ENCODE measurements around the gene DHCR7. TPM values are rescaled to one million over a fixed set of nuclear protein-coding genes. Genes with fewer than 3 reads are reported as not detected.

The DHCR7 gene
- total and polyA plus RNA-seq, 9 donors: 25.3 to 264 (median 51.1) TPM

GRCh38 chr11:71387200-71387599 lies 61.0 kb downstream of the DHCR7 start:
- 80 to 82% (median 82%) methylated on average over 3 of the region's 3 CpGs for WGBS, 3 donors
- Histone ChIP-seq H3K36me3 (no peaks in the 10 kb centered on the region), H3K4me3 (no peak overlapping the region), H3K27ac (no peak overlapping the region), H3K27me3 (no peaks in the 10 kb centered on the region), H3K4me1 (ENCODE audit: insufficient read depth) (peaks cover 3% of the 10 kb centered on the region), H3K9me3 (no peaks in the 10 kb centered on the region)
- no peak for DNase-seq
- intact Hi-C loops (cut with DNase I): no loop called here
- TF ChIP-seq POLR2A (IDR thresholded peaks at IDR 0.05) (no peak), EP300 (IDR thresholded peaks at IDR 0.05) (no peak), CTCF (IDR thresholded peaks at IDR 0.05) (no peak)

- intact Hi-C loops (cut with DNase I): no loop called here
- H3K36me3 ChIP-seq: no peaks in the 10 kb centered on the region
- H3K27me3 ChIP-seq: no peaks in the 10 kb centered on the region
- no peak overlapping the region for H3K4me3 ChIP-seq
- H3K4me1 ChIP-seq (ENCODE audit: insufficient read depth): no peaks in the 10 kb centered on the region
- no peaks in the 10 kb centered on the region for H3K9me3 ChIP-seq
- no peak for DNase-seq
- 26 to 47% (median 44%) methylated on average over 4 of the region's 4 CpGs for WGBS, 3 donors
- TF ChIP-seq EP300 (IDR thresholded peaks at IDR 0.05) (no peak), POLR2A (IDR thresholded peaks at IDR 0.05) (no peak), CTCF (IDR thresholded peaks at IDR 0.05) (no peak)
- no peak overlapping the region for H3K27ac ChIP-seq
Observed at GRCh38 chr11:71386202-71386601, 62.0 kb downstream of the DHCR7 start.

GRCh38 chr11:71385091-71385490 lies 63.1 kb downstream of the DHCR7 start:
- intact Hi-C loops (cut with DNase I): no loop called here
- H3K27me3 ChIP-seq: no peaks in the 10 kb centered on the region
- no peaks in the 10 kb centered on the region for H3K9me3 ChIP-seq
- H3K4me1 ChIP-seq (ENCODE audit: insufficient read depth): no peaks in the 10 kb centered on the region
- no peak overlapping the region for H3K27ac ChIP-seq
- H3K36me3 ChIP-seq: no peaks in the 10 kb centered on the region
- no peak overlapping the region for H3K4me3 ChIP-seq
- no peak for DNase-seq
- TF ChIP-seq EP300 (IDR thresholded peaks at IDR 0.05) (no peak), CTCF (IDR thresholded peaks at IDR 0.05) (no peak), POLR2A (IDR thresholded peaks at IDR 0.05) (no peak)
- 81 to 86% (median 83%) methylated on average over 6 of the region's 6 CpGs for WGBS, 3 donors

- intact Hi-C loops (cut with DNase I): no loop called here
- H3K9me3 ChIP-seq: no peaks in the 10 kb centered on the region
- no peak overlapping the region for H3K27ac ChIP-seq
- no peak for DNase-seq
- H3K4me1 ChIP-seq (ENCODE audit: insufficient read depth): no peaks in the 10 kb centered on the region
- TF ChIP-seq POLR2A (IDR thresholded peaks at IDR 0.05) (no peak), EP300 (IDR thresholded peaks at IDR 0.05) (no peak), CTCF (IDR thresholded peaks at IDR 0.05) (no peak)
- 49 to 53% (median 52%) methylated on average over 8 of the region's 8 CpGs for WGBS, 3 donors
- H3K27me3 ChIP-seq: no peaks in the 10 kb centered on the region
- H3K4me3 ChIP-seq: no peak overlapping the region
- H3K36me3 ChIP-seq: no peaks in the 10 kb centered on the region
Observed at GRCh38 chr11:71384561-71384960, 63.6 kb downstream of the DHCR7 start.

Small RNAs within 50 kb of the gene (microRNA-seq; reads per million reads assigned to microRNA genes)
- gene MIR6754: 0 reads per million in 3 donors

Small RNAs within 50 kb of the gene (small RNA-seq; reads per million reads assigned to genes)
- not detected for gene MIR6754

Other genes with a start within 250 kb of the DHCR7 start
- gene SHANK2, start 195.8 kb downstream of the DHCR7 start, total RNA-seq: 10 to 100 TPM in 1 of 7 donors, 1 to 10 TPM in 4, under 1 TPM in 1, not detected in 1; 0.08 to 40.4 (median 3.2) TPM
- under 1 TPM; 0.05 to 0.23 TPM for gene SHANK2, start 195.8 kb downstream of the DHCR7 start, polyA plus RNA-seq
- gene NADSYN1, start 4.8 kb upstream of the DHCR7 start, total RNA-seq: 10 to 100 TPM; 30.8 to 69.0 (median 53.0) TPM
- 10 to 100 TPM; 33.6 to 40.6 TPM for gene NADSYN1, start 4.8 kb upstream of the DHCR7 start, polyA plus RNA-seq
- under 1 TPM in 4 of 7 donors, not detected in 3; 0.22 to 0.27 (median 0.23) TPM for gene KRTAP5-7, start 78.9 kb upstream of the DHCR7 start, total RNA-seq
- gene KRTAP5-7, start 78.9 kb upstream of the DHCR7 start, polyA plus RNA-seq: not detected
- gene KRTAP5-8, start 89.6 kb upstream of the DHCR7 start, total RNA-seq: not detected
- gene KRTAP5-8, start 89.6 kb upstream of the DHCR7 start, polyA plus RNA-seq: not detected
- under 1 TPM in 2 of 7 donors, not detected in 5; 0.46 to 0.77 TPM for gene KRTAP5-9, start 100.0 kb upstream of the DHCR7 start, total RNA-seq
- gene KRTAP5-9, start 100.0 kb upstream of the DHCR7 start, polyA plus RNA-seq: under 1 TPM in 1 of 2 donors, not detected in 1; 0.17 TPM
- gene KRTAP5-10, start 117.2 kb upstream of the DHCR7 start, total RNA-seq: under 1 TPM in 2 of 7 donors, not detected in 5; 0.18 to 0.35 TPM
- gene KRTAP5-10, start 117.2 kb upstream of the DHCR7 start, polyA plus RNA-seq: not detected
- gene KRTAP5-11, start 134.5 kb upstream of the DHCR7 start, total RNA-seq: not detected
- gene KRTAP5-11, start 134.5 kb upstream of the DHCR7 start, polyA plus RNA-seq: not detected

Measured in ovary (tissue), 9 donors.